AG04450 (cell line): Measurements from ENCODE around the gene ARHGAP42. TPM values are rescaled to one million over a fixed set of nuclear protein-coding genes. Genes with fewer than 3 reads are reported as not detected.

Experiments
- CTCF ChIA-PET: fragments of 300-600, 350-600 bp; formaldehyde crosslinking; extraction: SDS; loops from one replicate; lab custom pipeline; 2022; ENCODE audit warnings: antibody characterized with exemption, inconsistent platforms; lab: Charles Lee
- POLR2A ChIA-PET: fragments of 350-600 bp; formaldehyde crosslinking; extraction: SDS; loops from one replicate; lab custom pipeline; 2021; ENCODE audit warnings: antibody characterized with exemption, inconsistent platforms; lab: Yijun Ruan, JAX
- DNase-seq: peaks from one replicate; pipeline ENCODE4 v3.0.0-alpha.2; 2011; ENCODE audit warnings: low read depth, low spot score
- H3K27ac ChIP-seq: one replicate; pipeline ENCODE4 v1.5.1; 2012; ENCODE audit warnings: low read depth, low read length, control low read depth
- H3K27me3 ChIP-seq: one replicate; pipeline ENCODE4 v1.6.0; 2012; ENCODE audit warnings: low read length; ENCODE audit not compliant: control insufficient read depth, insufficient read depth
- H3K4me3 ChIP-seq: 2 replicates; pipeline ENCODE4 v1.5.1; 2011; ENCODE audit warnings: mild to moderate bottlenecking, low read depth, low read length, control low read depth
- H3K9me3 ChIP-seq: 2 replicates; pipeline ENCODE4 v1.5.1; 2012; ENCODE audit warnings: low read length; ENCODE audit not compliant: control insufficient read depth, insufficient read depth
- CTCF ChIP-seq: IDR thresholded peaks from 2 replicates; pipeline ENCODE4 v1.5.1; 2011; ENCODE audit warnings: low read depth, low read length, control low read depth, inconsistent platforms
- polyA plus RNA-seq: library from polyadenylated mRNA; depleted of rRNA; stranded (reverse); fragments of >200 nt; gene quantifications from 2 replicates; pipeline ENCODE4 v1.2.3, GENCODE V29; 2011

ARHGAP42 gene
- polyA plus RNA-seq, 1 experiment, result 9.0 TPM

- H3K9me3 ChIP-seq, result no peaks in the 10 kb centered on the region
- no peak overlapping the region for H3K4me3 ChIP-seq
- DNase-seq, result no peak
- no peak overlapping the region for H3K27ac ChIP-seq
- POLR2A ChIA-PET, result no interaction called here
- CTCF ChIA-PET, result no interaction called here
- no peak for TF ChIP-seq CTCF
- H3K27me3 ChIP-seq, result no peaks in the 10 kb centered on the region
Measured at GRCh38 chr11:101014600-101015285, 327.7 kb downstream of the ARHGAP42 start.

- H3K4me3 ChIP-seq, result no peak overlapping the region
- no peak for DNase-seq
- CTCF ChIA-PET, result no interaction called here
- TF ChIP-seq CTCF, result no peak
- no peaks in the 10 kb centered on the region for H3K9me3 ChIP-seq
- no peak overlapping the region for H3K27ac ChIP-seq
- POLR2A ChIA-PET, result no interaction called here
- H3K27me3 ChIP-seq, result no peaks in the 10 kb centered on the region
Measured at GRCh38 chr11:101019870-101020269, 332.8 kb downstream of the ARHGAP42 start.

GRCh38 chr11:101022256-101022655, 335.2 kb downstream of the ARHGAP42 start:
- ChIA-PET CTCF (no interaction called here), POLR2A (no interaction called here)
- DNase-seq, result no peak

GRCh38 chr11:101028644-101029043, 341.6 kb downstream of the ARHGAP42 start:
- Histone ChIP-seq H3K9me3 (no peaks in the 10 kb centered on the region), H3K4me3 (no peak overlapping the region), H3K27me3 (no peaks in the 10 kb centered on the region), H3K27ac (no peak overlapping the region)
- CTCF ChIA-PET, result no interaction called here
- no peak for TF ChIP-seq CTCF
- POLR2A ChIA-PET, result no interaction called here
- no peak for DNase-seq

More at GRCh38 chr11:101022256-101022655, 335.2 kb downstream of the ARHGAP42 start:
- no peaks in the 10 kb centered on the region for H3K27me3 ChIP-seq
- no peak overlapping the region for H3K27ac ChIP-seq
- H3K4me3 ChIP-seq, result no peak overlapping the region
- H3K9me3 ChIP-seq, result no peaks in the 10 kb centered on the region
- TF ChIP-seq CTCF, result no peak

GRCh38 chr11:101030015-101030414, 342.9 kb downstream of the ARHGAP42 start:
- ChIA-PET CTCF (no interaction called here), POLR2A (no interaction called here)
- H3K4me3 ChIP-seq, result no peak overlapping the region
- H3K27me3 ChIP-seq, result no peaks in the 10 kb centered on the region
- TF ChIP-seq CTCF, result no peak
- no peak overlapping the region for H3K27ac ChIP-seq
- DNase-seq, result no peak
- no peaks in the 10 kb centered on the region for H3K9me3 ChIP-seq
